Neuronal stem cell (in vitro differentiated cells): Measurements from ENCODE around the gene TEX51.

Experiments used
- DNase-seq: peaks from one replicate; pipeline ENCODE4 v3.0.0-alpha.2; 2013; ENCODE audit warnings: low spot score
- H2AFZ ChIP-seq: one replicate; pipeline ENCODE4 v1.6.1; 2013; ENCODE audit warnings: mild to moderate bottlenecking, low read length, inconsistent platforms
- H2AK5ac ChIP-seq: 2 replicates; pipeline ENCODE4 v1.6.1; 2013; ENCODE audit warnings: low read depth, mild to moderate bottlenecking, inconsistent platforms, low read length, moderate library complexity, mixed read lengths
- H2BK120ac ChIP-seq: 2 replicates; pipeline ENCODE4 v1.6.1; 2013; ENCODE audit warnings: low read depth, mild to moderate bottlenecking, inconsistent platforms, low read length, moderate library complexity, mixed read lengths
- H2BK12ac ChIP-seq: one replicate; pipeline ENCODE4 v1.6.1; 2013; ENCODE audit warnings: low read length, inconsistent platforms
- H2BK15ac ChIP-seq: 2 replicates; pipeline ENCODE4 v1.6.1; 2013; ENCODE audit warnings: mild to moderate bottlenecking, low read length, inconsistent platforms, mixed read lengths
- H2BK5ac ChIP-seq: one replicate; pipeline ENCODE4 v1.6.1; 2013; ENCODE audit warnings: inconsistent platforms, mild to moderate bottlenecking, low read length, moderate library complexity
- H3K14ac ChIP-seq: one replicate; pipeline ENCODE4 v1.6.1; 2013; ENCODE audit warnings: low read length, inconsistent platforms
- H3K18ac ChIP-seq: 2 replicates; pipeline ENCODE4 v1.6.1; 2013; ENCODE audit warnings: low read length, inconsistent platforms
- H3K23ac ChIP-seq: 2 replicates; pipeline ENCODE4 v1.6.1; 2013; ENCODE audit warnings: low read depth, mild to moderate bottlenecking, mixed read lengths, low read length, inconsistent platforms; ENCODE audit not compliant: poor library complexity
- H3K27ac ChIP-seq: replicated peaks from 3 replicates; pipeline ENCODE4 v1.5.1; 2013; ENCODE audit warnings: low read length, inconsistent platforms
- H3K27me3 ChIP-seq, 3 experiments: 2 replicates each; pipeline ENCODE4 v1.6.1; 2013; ENCODE audit warnings: low read length in 3 of 3, mild to moderate bottlenecking in 2 of 3, inconsistent platforms in 1 of 3, low read depth in 1 of 3, mixed read lengths in 1 of 3, moderate library complexity in 1 of 3; ENCODE audit not compliant: control insufficient read depth in 3 of 3, insufficient read depth in 3 of 3
- H3K36me3 ChIP-seq, 2 donors: replicated peaks in 1 of 2; 2 replicates each; pipeline ENCODE4 v1.6.1; 2013; ENCODE audit warnings: low read length in 2 of 2; ENCODE audit not compliant: control insufficient read depth in 2 of 2, insufficient read depth in 2 of 2
- H3K4ac ChIP-seq: 2 replicates; pipeline ENCODE4 v1.6.1; 2013; ENCODE audit warnings: inconsistent platforms, mild to moderate bottlenecking, low read length, moderate library complexity
- H3K4me1 ChIP-seq, 2 donors: 1 replicate in 1 of 2; 2 replicates in 1 of 2; pipeline ENCODE4 v1.6.1; 2013; ENCODE audit warnings: low read length in 2 of 2, low read depth in 1 of 2; ENCODE audit not compliant: control insufficient read depth in 2 of 2, insufficient read depth in 1 of 2
- H3K4me2 ChIP-seq: one replicate; pipeline ENCODE4 v1.6.1; 2013; ENCODE audit warnings: mild to moderate bottlenecking, low read length, inconsistent platforms; ENCODE audit not compliant: insufficient read depth, poor library complexity, severe bottlenecking
- H3K4me3 ChIP-seq, 2 donors: 2 replicates each; pipeline ENCODE4 v1.5.1; 2013; ENCODE audit warnings: low read length in 2 of 2, mild to moderate bottlenecking in 2 of 2, inconsistent platforms in 1 of 2, moderate library complexity in 1 of 2
- H3K79me1 ChIP-seq: one replicate; pipeline ENCODE4 v1.6.1; 2013; ENCODE audit warnings: low read depth, mild to moderate bottlenecking, inconsistent platforms, low read length, moderate library complexity
- H3K9ac ChIP-seq: one replicate; pipeline ENCODE4 v1.6.1; 2013; ENCODE audit warnings: mild to moderate bottlenecking, low read depth, low read length, inconsistent platforms; ENCODE audit not compliant: poor library complexity
- H3K9me3 ChIP-seq, 2 donors: replicated peaks in 1 of 2; 2 replicates each; pipeline versions ENCODE3 to v1.6.1; 2013; ENCODE audit warnings: low read length in 2 of 2, mild to moderate bottlenecking in 2 of 2, inconsistent platforms in 1 of 2, low read depth in 1 of 2, mixed read lengths in 1 of 2, moderate library complexity in 1 of 2; ENCODE audit not compliant: control insufficient read depth in 2 of 2, insufficient read depth in 1 of 2
- H4K8ac ChIP-seq: one replicate; pipeline ENCODE4 v1.6.1; 2013; ENCODE audit warnings: low read depth, mild to moderate bottlenecking, inconsistent platforms, low read length, moderate library complexity
- H4K91ac ChIP-seq: one replicate; pipeline ENCODE4 v1.6.1; 2013; ENCODE audit warnings: low read length, low read depth, mild to moderate bottlenecking, inconsistent platforms; ENCODE audit not compliant: poor library complexity
- WGBS, 2 donors: extraction: QIAGEN DNeasy Blood & Tissue Kit; methylation state at CpG; one replicate each; pipeline ENCODE4 v1.1.7; 2013; ENCODE audit warnings: missing lambda C conversion rate in 2 of 2, mixed read lengths in 1 of 2; ENCODE audit not compliant: insufficient read length in 2 of 2, insufficient replicate concordance in 1 of 2; ENCODE audit errors: extremely low coverage in 2 of 2; 5-methylcytosine and 5-hydroxymethylcytosine counted together

TEX51 gene

DNA sequence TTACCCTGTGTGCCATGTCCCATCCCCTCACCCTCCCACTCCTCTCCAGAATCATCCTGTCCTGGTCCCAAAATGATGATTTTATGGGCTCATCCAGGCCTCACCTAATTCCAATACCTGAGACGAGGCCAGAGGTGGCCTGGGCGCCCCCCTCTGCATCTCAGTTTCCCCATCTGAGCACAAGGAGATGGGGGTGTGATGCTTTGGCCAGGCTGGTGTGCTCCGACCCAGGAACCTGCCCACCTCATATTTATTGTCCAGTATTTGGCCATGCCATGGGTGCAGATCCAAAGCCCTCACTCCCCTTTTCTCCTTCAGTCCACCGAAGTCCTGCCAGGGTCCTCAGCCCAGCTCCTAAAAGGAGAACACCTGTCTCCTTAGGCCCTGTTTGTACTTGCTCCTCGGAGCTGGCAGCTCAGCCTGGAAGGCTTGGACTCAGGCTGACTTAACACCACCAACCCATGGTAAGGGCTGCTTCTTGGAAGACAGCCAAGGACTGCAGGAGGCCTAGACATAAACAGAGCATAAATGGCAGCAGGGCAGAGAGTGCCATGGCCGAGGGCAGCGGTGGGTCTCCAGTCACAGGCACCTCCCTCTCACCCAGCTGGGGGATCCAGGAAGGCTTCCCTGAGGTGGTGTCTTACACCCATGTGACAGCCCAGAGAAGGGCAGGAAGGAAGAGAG is 3.6 kb downstream of the TEX51 start:
- no peak overlapping the region for H3K23ac ChIP-seq
- H2BK12ac ChIP-seq, result no peak overlapping the region
- no peak overlapping the region for H2AFZ ChIP-seq
- H2AK5ac ChIP-seq, result peak overlapping the region; percentile 51
- peak overlapping the region; percentile 55 for H3K18ac ChIP-seq
- H3K36me3 ChIP-seq, result no peaks in the 10 kb centered on the region
- H3K9ac ChIP-seq, result no peak overlapping the region
- no peak overlapping the region for H3K27ac ChIP-seq
- no peak overlapping the region for H3K4me3 ChIP-seq
- WGBS, 2 donors, result no CpG with 5 or more reads among the region's 7 CpGs
- H3K4me1 ChIP-seq, result no peaks in the 10 kb centered on the region
- no peaks in the 10 kb centered on the region for H3K9me3 ChIP-seq
- H3K27me3 ChIP-seq, result peaks cover 0 to under 1% (median 0%) of the 10 kb centered on the region in 3 experiments
- H2BK15ac ChIP-seq, result no peak overlapping the region
- H2BK120ac ChIP-seq, result no peak overlapping the region
- H4K8ac ChIP-seq, result no peak overlapping the region
- H3K14ac ChIP-seq, result no peak overlapping the region
- no peak overlapping the region for H2BK5ac ChIP-seq
- no peak overlapping the region for H3K4ac ChIP-seq
- no peak for DNase-seq
- no peaks in the 10 kb centered on the region for H3K79me1 ChIP-seq
- no peak overlapping the region for H4K91ac ChIP-seq
- no peak overlapping the region for H3K4me2 ChIP-seq

DNA sequence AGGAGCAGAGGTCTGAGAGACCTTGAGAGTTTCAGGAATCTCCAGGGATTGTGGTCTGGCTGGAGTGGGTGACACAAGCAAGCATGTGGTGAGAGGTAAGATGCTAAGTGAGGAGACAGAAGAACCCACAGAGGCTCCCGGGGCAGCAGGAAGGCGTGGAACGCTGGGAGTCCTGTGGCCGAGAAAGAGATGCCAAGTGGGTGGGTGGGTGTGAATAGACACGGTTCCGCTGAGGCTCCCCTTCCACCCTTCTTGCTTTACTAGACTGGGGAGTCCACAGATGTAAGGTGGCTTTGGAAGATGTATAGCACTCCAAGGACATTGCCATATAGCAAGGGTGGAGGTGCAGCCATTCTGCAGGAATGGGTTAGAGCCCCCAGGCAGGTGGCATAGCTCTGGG is 4.2 kb downstream of the TEX51 start:
- Histone ChIP-seq H2AFZ (no peak overlapping the region), H2BK120ac (no peak overlapping the region), H3K9me3 (no peaks in the 10 kb centered on the region), H4K91ac (no peak overlapping the region), H3K4me1 (no peaks in the 10 kb centered on the region), H3K27me3 (peaks cover 0 to 3% (median 0%) of the 10 kb centered on the region in 3 experiments), H2BK15ac (no peak overlapping the region), H3K4me3 (no peak overlapping the region), H3K4ac (no peak overlapping the region), H3K4me2 (no peak overlapping the region), H3K18ac (peak overlapping the region; percentile 55), H3K27ac (no peak overlapping the region), H4K8ac (no peak overlapping the region), H3K23ac (no peak overlapping the region), H2BK5ac (no peak overlapping the region), H2AK5ac (peak overlapping the region; percentile 51), H3K79me1 (no peaks in the 10 kb centered on the region), H2BK12ac (no peak overlapping the region), H3K9ac (no peak overlapping the region), H3K14ac (no peak overlapping the region), H3K36me3 (no peaks in the 10 kb centered on the region)
- DNase-seq, result no peak
- WGBS, 2 donors, result no CpG with 5 or more reads among the region's 6 CpGs

DNA sequence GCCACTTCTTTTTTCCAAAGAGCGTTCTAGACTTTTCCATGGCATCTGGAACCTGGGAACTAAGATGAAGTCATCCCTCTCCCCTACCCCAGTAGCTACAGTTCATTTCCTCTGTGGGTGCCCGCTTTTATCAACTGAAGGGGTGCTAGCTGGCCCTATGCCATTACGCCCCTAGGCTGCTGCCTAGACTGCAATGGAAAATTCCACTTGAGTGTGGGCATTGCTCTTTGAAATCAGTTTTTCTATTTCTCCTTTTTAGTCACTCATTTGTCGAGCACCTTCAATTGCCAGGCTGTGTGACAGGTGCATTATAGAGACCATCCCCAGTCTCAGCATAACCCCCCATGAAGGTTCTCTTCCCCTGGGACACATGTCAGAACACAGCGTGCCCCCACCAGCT is 7.3 kb downstream of the TEX51 start:
- H3K4ac ChIP-seq, result no peak overlapping the region
- no peak overlapping the region for H3K4me2 ChIP-seq
- H4K8ac ChIP-seq, result no peak overlapping the region
- H3K27me3 ChIP-seq, result peaks cover 0 to 3% (median 0%) of the 10 kb centered on the region in 3 experiments
- H2BK12ac ChIP-seq, result no peak overlapping the region
- no peak overlapping the region for H2AFZ ChIP-seq
- H3K79me1 ChIP-seq, result no peaks in the 10 kb centered on the region
- no peak overlapping the region for H3K23ac ChIP-seq
- H3K4me1 ChIP-seq, result no peaks in the 10 kb centered on the region
- no peak overlapping the region for H2BK15ac ChIP-seq
- no CpG with 5 or more reads among the region's 5 CpGs for whole genome bisulfite sequencing, 2 donors
- no peak overlapping the region for H3K4me3 ChIP-seq
- no peak overlapping the region for H3K14ac ChIP-seq
- no peak overlapping the region for H3K27ac ChIP-seq
- DNase-seq, result no peak
- no peak overlapping the region for H4K91ac ChIP-seq
- H3K36me3 ChIP-seq, result no peaks in the 10 kb centered on the region
- H3K9ac ChIP-seq, result no peak overlapping the region
- H2BK5ac ChIP-seq, result no peak overlapping the region
- H3K18ac ChIP-seq, result no peak overlapping the region
- no peaks in the 10 kb centered on the region for H3K9me3 ChIP-seq
- H2AK5ac ChIP-seq, result no peak overlapping the region
- H2BK120ac ChIP-seq, result no peak overlapping the region

DNA sequence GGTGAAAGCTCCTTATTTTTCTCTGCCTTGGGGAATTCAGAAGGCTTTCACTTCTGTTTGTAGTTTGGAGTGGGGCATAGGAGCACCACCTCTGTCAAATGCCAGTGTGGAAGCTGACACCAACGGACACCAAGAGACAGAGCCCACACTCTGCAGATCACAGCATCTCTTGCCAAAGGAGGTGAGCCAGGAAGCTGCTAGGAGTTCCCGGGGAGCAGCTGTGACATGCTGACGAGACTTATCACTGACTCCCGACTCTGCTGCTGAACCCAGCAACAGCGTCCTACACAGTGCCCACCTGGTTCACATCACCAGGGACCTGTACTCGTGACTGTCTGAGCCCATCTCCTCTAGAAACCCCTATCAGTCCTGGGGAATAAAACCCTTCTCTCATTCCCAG is 8.1 kb downstream of the TEX51 start:
- no peak for DNase-seq
- peak overlapping the region in 1 of 2 donors; percentile 23 for H3K4me3 ChIP-seq
- H3K36me3 ChIP-seq, result no peaks in the 10 kb centered on the region
- H3K4ac ChIP-seq, result no peak overlapping the region
- no peak overlapping the region for H3K23ac ChIP-seq
- H3K4me1 ChIP-seq, result no peaks in the 10 kb centered on the region
- H2BK15ac ChIP-seq, result no peak overlapping the region
- no peak overlapping the region for H2BK5ac ChIP-seq
- no peak overlapping the region for H3K14ac ChIP-seq
- no peak overlapping the region for H3K4me2 ChIP-seq
- no peak overlapping the region for H2BK120ac ChIP-seq
- H4K91ac ChIP-seq, result no peak overlapping the region
- H3K27ac ChIP-seq, result no peak overlapping the region
- H4K8ac ChIP-seq, result no peak overlapping the region
- H2AFZ ChIP-seq, result no peak overlapping the region
- H2AK5ac ChIP-seq, result no peak overlapping the region
- no peaks in the 10 kb centered on the region for H3K9me3 ChIP-seq
- no peak overlapping the region for H2BK12ac ChIP-seq
- H3K27me3 ChIP-seq, result peaks cover 0 to 3% (median 0%) of the 10 kb centered on the region in 3 experiments
- H3K18ac ChIP-seq, result no peak overlapping the region
- H3K79me1 ChIP-seq, result no peaks in the 10 kb centered on the region
- WGBS, 2 donors, result no CpG with 5 or more reads among the region's 6 CpGs
- no peak overlapping the region for H3K9ac ChIP-seq
